K562 (cell line): ENCODE data around the gene FMOD. TPM values are rescaled to one million over a fixed set of nuclear protein-coding genes. Genes with fewer than 3 reads are reported as not detected.

ENCODE experiments used
- ATAC-seq: fragments of 200-7000 bp; cut with Tn5 transposase; 3 replicates; pipeline ENCODE4 v1.9.1; 2020; ENCODE audit warnings: moderate library complexity
- BruUV-seq: library from RNA; stranded (reverse); fragments of 400-500 nt; replicated peaks from 2 replicates; lab custom pipeline; 2021; lab: Mats Ljungman, UMichigan
- CTCF ChIA-PET: fragments of 300-600 bp; formaldehyde crosslinking; extraction: SDS; loops from one replicate; lab custom pipeline; 2021; ENCODE audit warnings: low intra/inter-chr PET ratio; lab: Yijun Ruan, JAX
- POLR2A ChIA-PET: fragments of 300-600, 350-650 bp; sonication (Branson Sonifier 250); formaldehyde crosslinking; extraction: SDS; loops from one replicate; lab custom pipeline; 2021; ENCODE audit warnings: antibody characterized with exemption, inconsistent platforms; lab: Yijun Ruan, JAX
- DNase-seq, 4 experiments: peaks; one replicate each; pipeline versions ENCODE4 v3.0.0 to v3.0.0-alpha.2; 2011 to 2018; ENCODE audit warnings: low spot score in 3 of 4, mixed read lengths in 3 of 4; ENCODE audit errors: extremely low read depth in 1 of 4
- FAIRE-seq: peaks from 2 replicates; lab custom pipeline; 2011; peaks lifted over from hg19 to GRCh38; lab: Jason Lieb, UNC
- H2AFZ ChIP-seq: 2 replicates; pipeline ENCODE4 v1.6.0; 2011; ENCODE audit warnings: low read depth, low read length, control low read depth, inconsistent platforms
- H3K27ac ChIP-seq: fragments of 200-600 bp; 3 replicates; pipeline ENCODE4 v1.8.0; 2011; ENCODE audit warnings: low read depth, mild to moderate bottlenecking, control low read depth, inconsistent platforms, low read length, moderate library complexity, mixed read lengths; ENCODE audit errors: extremely low read depth
- H3K27me3 ChIP-seq, 2 experiments: fragments of 300-600 bp in 1 of 2; 2 replicates in 1 of 2; 3 replicates in 1 of 2; pipeline versions ENCODE4 v1.6.0 to v1.8.0; 2011; ENCODE audit warnings: inconsistent platforms in 2 of 2, low read length in 2 of 2, mild to moderate bottlenecking in 1 of 2, mixed read lengths in 1 of 2, moderate library complexity in 1 of 2; ENCODE audit not compliant: control insufficient read depth in 2 of 2, insufficient read depth in 2 of 2
- H3K36me3 ChIP-seq: fragments of 300-600 bp; 3 replicates; pipeline ENCODE4 v1.8.0; 2011; ENCODE audit warnings: mild to moderate bottlenecking, low read length, inconsistent platforms; ENCODE audit not compliant: control insufficient read depth, insufficient read depth
- H3K4me1 ChIP-seq, 2 experiments: fragments of 200-600 bp in 1 of 2; replicated peaks in 1 of 2; 2 replicates in 1 of 2; 3 replicates in 1 of 2; pipeline versions ENCODE4 v1.5.1 to v1.8.0; 2011; ENCODE audit warnings: inconsistent platforms in 2 of 2, low read length in 2 of 2, mild to moderate bottlenecking in 1 of 2, mixed read lengths in 1 of 2, moderate library complexity in 1 of 2; ENCODE audit not compliant: control insufficient read depth in 2 of 2, insufficient read depth in 2 of 2
- H3K4me2 ChIP-seq: 2 replicates; pipeline ENCODE4 v1.6.1; 2011; ENCODE audit warnings: low read length, control low read depth, inconsistent platforms, mixed read lengths; ENCODE audit not compliant: insufficient read depth
- H3K4me3 ChIP-seq: fragments of 200-600 bp; sonication (generic), shearing (Covaris generic); 2 replicates; pipeline ENCODE4 v1.5.1; 2016; ENCODE audit warnings: control low read depth, inconsistent platforms
- H3K79me2 ChIP-seq: fragments of 200-600 bp; 3 replicates; pipeline ENCODE4 v1.8.0; 2011; ENCODE audit warnings: low read length, inconsistent platforms; ENCODE audit not compliant: control insufficient read depth, insufficient read depth
- H3K9ac ChIP-seq, 2 experiments: 2 replicates each; pipeline versions ENCODE4 v1.6.0 to v1.6.1; 2011; ENCODE audit warnings: low read depth in 2 of 2, low read length in 2 of 2, control low read depth in 1 of 2, inconsistent platforms in 1 of 2, mild to moderate bottlenecking in 1 of 2, mixed read lengths in 1 of 2; ENCODE audit not compliant: insufficient read depth in 1 of 2
- H3K9me1 ChIP-seq: one replicate; pipeline ENCODE4 v1.6.0; 2011; ENCODE audit warnings: inconsistent platforms, mild to moderate bottlenecking, low read length, moderate library complexity; ENCODE audit not compliant: control insufficient read depth, insufficient read depth
- H3K9me3 ChIP-seq: replicated peaks from 2 replicates; pipeline ENCODE4 v1.5.1; 2011; ENCODE audit warnings: low read depth, low read length, inconsistent platforms; ENCODE audit not compliant: control insufficient read depth, insufficient read depth
- H4K20me1 ChIP-seq: replicated peaks from 2 replicates; pipeline ENCODE4 v1.6.1; 2011; ENCODE audit warnings: low read length, inconsistent platforms, mixed read lengths; ENCODE audit not compliant: control insufficient read depth, insufficient read depth
- CHD2 ChIP-seq: IDR thresholded peaks from 2 replicates; pipeline ENCODE4 v1.6.1; 2011; ENCODE audit warnings: low read depth, low read length
- DEAF1 ChIP-seq: fragments of 450-650 bp; formaldehyde crosslinking; IDR thresholded peaks from 2 replicates; pipeline ENCODE4 v1.4.0; 2020; ENCODE audit warnings: mild to moderate bottlenecking, moderate library complexity
- DIDO1 ChIP-seq: fragments of 450-650 bp; IDR thresholded peaks from 2 replicates; pipeline ENCODE4 v1.6.1; 2016; ENCODE audit warnings: low read depth, missing biosample characterization, missing genetic modification characterization
- GTF3C2 ChIP-seq: IDR thresholded peaks from 3 replicates; pipeline ENCODE4 v1.6.1; 2011; ENCODE audit warnings: borderline replicate concordance, mild to moderate bottlenecking, moderate library complexity; ENCODE audit not compliant: insufficient read length; ENCODE audit errors: extremely low read depth
- HEY1 ChIP-seq: fragments of 250-450 bp; sonication (Bioruptor Pico); IDR thresholded peaks from 2 replicates; pipeline ENCODE4 v1.5.0; 2020; ENCODE audit warnings: mild to moderate bottlenecking, moderate library complexity, borderline replicate concordance
- RERE ChIP-seq: sonication (generic); formaldehyde crosslinking; IDR thresholded peaks from 2 replicates; pipeline ENCODE4 v1.8.0; 2023; ENCODE audit warnings: missing genetic modification reagents, mild to moderate bottlenecking, borderline replicate concordance
- RNF219 ChIP-seq: fragments of 250-450 bp; sonication (Bioruptor Pico); IDR thresholded peaks from 2 replicates; pipeline ENCODE4 v1.5.0; 2022; ENCODE audit warnings: mild to moderate bottlenecking
- WGBS: fragments of 100-300 bp; shearing (Covaris generic); methylation state at CpG from one replicate; pipeline ENCODE4 v1.1.6; 2016; ENCODE audit warnings: low coverage, mixed read lengths; ENCODE audit not compliant: insufficient coverage; ENCODE audit errors: missing lambda C conversion rate; 5-methylcytosine and 5-hydroxymethylcytosine counted together
- in situ Hi-C: fragments of 300-500 bp; cut with MboI; formaldehyde crosslinking; loops from 4 replicates; pipeline ENCODE4 v1.15.0; 2018; ENCODE audit warnings: inconsistent platforms, mixed read lengths
- intact Hi-C: fragments of 100-400 bp; cut with micrococcal nuclease; formaldehyde crosslinking; loops from 2 replicates; pipeline ENCODE4 v1.14.2; 2022
- polyA plus RNA-seq, 8 experiments: library from polyadenylated mRNA; depleted of rRNA in 4 of 8; stranded (reverse) in 5 of 8; unstranded in 3 of 8; fragments of >200 nt; fragmentation: Nextera tagmentation in 2 of 8; fragmentation: Illumina TruSeq in 1 of 8; extraction: Ambion mirVana in 2 of 8; extraction: Trizol in 1 of 8; gene quantifications; 2 replicates each; pipeline versions ENCODE4 v1.2.1 to v1.2.3, GENCODE V29; 2011 to 2014; ENCODE audit warnings: inconsistent platforms in 1 of 8, missing spikeins in 1 of 8
- total RNA-seq, 7 experiments: library from RNA; depleted of rRNA in 6 of 7; stranded (reverse); fragments of >200 nt in 6 of 7; fragmentation: Illumina TruSeq in 2 of 7; extraction: Trizol in 2 of 7; gene quantifications; 2 replicates each; pipeline versions ENCODE4 v1.2.1 to v1.2.3, GENCODE V29; 2011 to 2021; ENCODE audit warnings: low replicate concordance in 1 of 7

The FMOD gene
- total and polyA plus RNA-seq, 9 of the 15 experiments (the other 6 are each of a cell fraction or from before 2014, with no cell fraction given) = 0.03 to 0.13 (median 0.03) TPM; not detected in 6

GRCh38 chr1:203340112-203340790, 10.7 kb downstream of the FMOD start:
- POLR2A ChIA-PET = interaction anchor here (0.6 to 1.2 kb wide), 4 partner anchors 10 to 107 kb away, joined by 3 to 4 read pairs (median 3); partner anchors contain the start of gene FMOD
- intact Hi-C loops = loop anchor here (1.0 to 5.0 kb wide), 3 partner anchors 104 to 362 kb away; no protein-coding TSS in a partner anchor
- TF ChIP-seq DIDO1 (tag) = no peak
- TF ChIP-seq HEY1 = no peak
- TF ChIP-seq DEAF1 (CRISPR knock-in tag) = peak; percentile 92
- TF ChIP-seq RERE (CRISPR knock-in tag) = no peak
- no peak for TF ChIP-seq RNF219
- TF ChIP-seq CHD2 = no peak
- TF ChIP-seq GTF3C2 = no peak

More at GRCh38 chr1:203340112-203340790, 10.7 kb downstream of the FMOD start:
- H3K4me3 ChIP-seq = no peak overlapping the region
- no peak overlapping the region for H3K4me2 ChIP-seq
- no peak overlapping the region for H3K27ac ChIP-seq
- no peaks in the 10 kb centered on the region for H3K9me1 ChIP-seq
- peak; percentile 87 for ATAC-seq
- no peaks in the 10 kb centered on the region for H3K79me2 ChIP-seq
- no peaks in the 10 kb centered on the region; the same call in 1 of the 2 replicates for H4K20me1 ChIP-seq
- in situ Hi-C loops = loop anchor here (5.0 kb wide), 2 partner anchors 102 to 147 kb away; no protein-coding TSS in a partner anchor
- H3K36me3 ChIP-seq = no peaks in the 10 kb centered on the region
- FAIRE-seq = peak; percentile 93
- WGBS = 2% methylated on average over 7 of the region's 7 CpGs
- DNase-seq = peak; percentile 84 to 88 (median 88)
- H2AFZ ChIP-seq = no peak overlapping the region
- H3K27me3 ChIP-seq = peaks cover 26 to 44% of the 10 kb centered on the region in 2 experiments
- CTCF ChIA-PET = interaction anchor here (0.7 to 8.9 kb wide), 11 partner anchors 13 to 1467 kb away, joined by 3 to 226 read pairs (median 8); no protein-coding TSS in a partner anchor
- H3K9me3 ChIP-seq = no peaks in the 10 kb centered on the region
- no peak overlapping the region for H3K9ac ChIP-seq
- no TSS peak for BruUV-seq
- H3K4me1 ChIP-seq = peaks cover 0 to 4% of the 10 kb centered on the region in 2 experiments; a peak in 3 of 5 replicates
